GM23338 (cell line): ENCODE results near the gene ANO5. TPM values are rescaled to one million over a fixed set of nuclear protein-coding genes. Genes with fewer than 3 reads are reported as not detected.

ENCODE experiments used
- ATAC-seq: fragments of 200-7000 bp; cut with Tn5 transposase; 3 replicates; pipeline ENCODE4 v1.9.1; 2020
- DNase-seq: peaks from one replicate; pipeline ENCODE4 v3.0.0-alpha.2; 2015; ENCODE audit warnings: low spot score
- H2AFZ ChIP-seq: fragments of 200-600 bp; sonication (generic); 2 replicates; pipeline ENCODE4 v1.8.0; 2016; ENCODE audit warnings: antibody characterized with exemption, mild to moderate bottlenecking, moderate library complexity
- H3F3A ChIP-seq: fragments of 200-600 bp; sonication (generic); replicated peaks from 2 replicates; pipeline ENCODE4 v1.8.0; 2017; ENCODE audit warnings: antibody characterized with exemption, mixed run types, low read depth
- H3K27ac ChIP-seq: fragments of 200-600 bp; sonication (generic); 2 replicates; pipeline ENCODE4 v1.6.1; 2016; ENCODE audit warnings: low read depth
- H3K27me3 ChIP-seq: fragments of 200-600 bp; sonication (generic); 2 replicates; pipeline ENCODE4 v1.8.0; 2016; ENCODE audit warnings: mild to moderate bottlenecking, mixed run types, moderate library complexity; ENCODE audit not compliant: insufficient read depth
- H3K36me3 ChIP-seq: fragments of 200-600 bp; sonication (generic); 2 replicates; pipeline ENCODE4 v1.8.0; 2016; ENCODE audit warnings: mild to moderate bottlenecking; ENCODE audit not compliant: insufficient read depth
- H3K4me1 ChIP-seq: fragments of 200-600 bp; sonication (generic); 2 replicates; pipeline ENCODE4 v1.8.0; 2016; ENCODE audit warnings: mild to moderate bottlenecking, moderate library complexity; ENCODE audit not compliant: insufficient read depth
- H3K4me2 ChIP-seq: fragments of 200-600 bp; sonication (generic); 2 replicates; pipeline ENCODE4 v1.7.1; 2017; ENCODE audit warnings: mixed run types
- H3K4me3 ChIP-seq: fragments of 200-600 bp; sonication (generic); 2 replicates; pipeline ENCODE4 v1.6.1; 2016; ENCODE audit warnings: mixed run types
- H3K79me2 ChIP-seq: fragments of 200-600 bp; sonication (generic); replicated peaks from 2 replicates; pipeline ENCODE4 v1.8.0; 2017; ENCODE audit warnings: mild to moderate bottlenecking; ENCODE audit not compliant: insufficient read depth
- H3K9me2 ChIP-seq: fragments of 200-600 bp; sonication (generic); 2 replicates; pipeline ENCODE4 v1.8.0; 2017; ENCODE audit not compliant: insufficient read depth
- H4K20me1 ChIP-seq: fragments of 200-600 bp; sonication (generic); replicated peaks from 2 replicates; pipeline ENCODE4 v1.8.0; 2017; ENCODE audit warnings: mild to moderate bottlenecking; ENCODE audit not compliant: insufficient read depth
- H3K27ac Mint-ChIP-seq: 2 replicates; pipeline ENCODE4 v1.8.0; 2020; ENCODE audit warnings: inconsistent platforms, mild to moderate bottlenecking, moderate library complexity, mixed read lengths
- H3K27me3 Mint-ChIP-seq: 3 replicates; pipeline ENCODE4 v1.8.0; 2022; ENCODE audit warnings: low read depth, mild to moderate bottlenecking, moderate library complexity, mixed read lengths, inconsistent platforms; ENCODE audit not compliant: insufficient read depth, poor library complexity
- H3K36me3 Mint-ChIP-seq: 3 replicates; pipeline ENCODE4 v1.8.0; 2021; ENCODE audit warnings: low read depth, mild to moderate bottlenecking, inconsistent platforms, moderate library complexity, mixed read lengths
- H3K4me1 Mint-ChIP-seq: 3 replicates; pipeline ENCODE4 v1.8.0; 2020; ENCODE audit warnings: mild to moderate bottlenecking, inconsistent platforms, mixed read lengths
- H3K4me3 Mint-ChIP-seq: 3 replicates; pipeline ENCODE4 v1.8.0; 2021; ENCODE audit warnings: moderate library complexity, mild to moderate bottlenecking, inconsistent platforms, mixed read lengths
- H3K9me3 Mint-ChIP-seq: 3 replicates; pipeline ENCODE4 v1.8.0; 2020; ENCODE audit warnings: moderate library complexity, mild to moderate bottlenecking, inconsistent platforms, mixed read lengths
- CTCF ChIP-seq, 2 experiments: fragments of 200-600 bp in 1 of 2; sonication (generic) in 1 of 2; conservative IDR thresholded peaks; 2 replicates each; pipeline versions ENCODE4 v1.5.1 to v1.6.1; 2016 to 2017; ENCODE audit warnings: antibody characterized with exemption in 2 of 2, low read depth in 2 of 2, mild to moderate bottlenecking in 2 of 2, moderate library complexity in 1 of 2
- EZH2 ChIP-seq: fragments of 200-600 bp; sonication (generic); IDR thresholded peaks from one replicate; pipeline ENCODE4 v1.8.0; 2017; ENCODE audit warnings: antibody characterized with exemption, mild to moderate bottlenecking, low read depth; ENCODE audit not compliant: unreplicated experiment
- NANOG ChIP-seq: IDR thresholded peaks from 2 replicates; pipeline ENCODE4 v1.6.1; 2016; ENCODE audit warnings: antibody characterized with exemption, borderline replicate concordance
- POLR2AphosphoS5 ChIP-seq: IDR thresholded peaks from 2 replicates; pipeline ENCODE4 v1.6.1; 2016; ENCODE audit warnings: antibody characterized with exemption, low read depth
- REST ChIP-seq: IDR thresholded peaks from one replicate; pipeline ENCODE4 v1.6.1; 2018; ENCODE audit warnings: antibody characterized with exemption; ENCODE audit not compliant: unreplicated experiment
- ZNF331 ChIP-seq: fragments of 250-450 bp; sonication (Bioruptor Pico); IDR thresholded peaks from 2 replicates; pipeline ENCODE4 v1.5.0; 2020; ENCODE audit warnings: low read depth, mild to moderate bottlenecking, moderate library complexity
- ZNF462 ChIP-seq: fragments of 250-450 bp; sonication (Bioruptor Pico); IDR thresholded peaks from 2 replicates; pipeline ENCODE4 v1.5.0; 2020; ENCODE audit warnings: mild to moderate bottlenecking, moderate library complexity
- polyA plus RNA-seq: library from polyadenylated mRNA; unstranded; fragments of >200 nt; fragmentation: Nextera tagmentation; extraction: Ambion mirVana; gene quantifications from 2 replicates; pipeline ENCODE4 v1.2.1, GENCODE V29; 2016
- total RNA-seq: library from RNA; depleted of rRNA; stranded (reverse); fragments of >200 nt; shearing (Covaris generic); gene quantifications from 2 replicates; pipeline ENCODE4 v1.2.3, GENCODE V29; 2014

Gene ANO5
- total and polyA plus RNA-seq, 2 experiments from 2014 or later, result 1.8 to 8.3 TPM

DNA sequence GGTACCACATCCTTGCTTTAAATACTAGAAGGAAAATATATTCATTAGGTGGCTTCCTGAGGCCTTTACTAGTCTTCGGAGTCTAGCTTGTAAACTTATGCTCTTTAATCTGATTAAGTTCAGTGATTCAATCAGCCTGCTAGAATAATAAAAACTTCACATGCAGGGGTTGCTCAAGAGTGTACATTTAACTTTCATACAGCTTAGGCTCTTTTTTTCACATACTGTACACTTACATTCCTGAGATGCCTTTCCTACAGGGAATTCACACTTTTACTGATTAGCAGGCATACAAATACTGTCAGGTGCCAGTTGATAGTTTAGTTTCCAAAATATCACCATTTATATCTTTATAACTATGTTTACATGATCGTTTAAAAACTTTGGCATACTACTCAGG lies 3.2 kb upstream of the ANO5 start:
- Mint-ChIP-seq H3K36me3 (no peaks in the 10 kb centered on the region), H3K27ac (no peak overlapping the region)

GRCh38 chr11:22190827-22191463 lies 1.9 kb upstream of the ANO5 start:
- H3K27me3 ChIP-seq, result 0 out of 2 replicates have a peak, but pooled peaks cover 4% of the 10 kb centered on the region
- Mint-ChIP-seq H3K4me1 (peaks cover 29% of the 10 kb centered on the region; the same call in 2 of the 3 replicates), H3K36me3 (no peaks in the 10 kb centered on the region), H3K27ac (no peak overlapping the region), H3K9me3 (peaks cover 2% of the 10 kb centered on the region; the same call in 1 of the 3 replicates), H3K4me3 (no peak overlapping the region), H3K27me3 (peaks cover 4% of the 10 kb centered on the region)
- H4K20me1 ChIP-seq, result no peaks in the 10 kb centered on the region; the same call in 1 of the 2 replicates
- DNase-seq (no peak), ATAC-seq (no peak)
- TF ChIP-seq ZNF462 (CRISPR knock-in tag) (no peak), EZH2 (no peak), CTCF (conservative IDR thresholded peaks at IDR 0.05; ENCODE audit: low read depth in 2 of 2) (no peak), REST (no peak), NANOG (no peak)
- H3K4me1 ChIP-seq, result peaks cover 31% of the 10 kb centered on the region
- peak overlapping the region; percentile 100 for H2AFZ ChIP-seq
- no peak overlapping the region for H3K4me2 ChIP-seq
- H3K79me2 ChIP-seq, result peaks cover 18% of the 10 kb centered on the region
- 0 out of 2 replicates have a peak, but pooled peaks cover 3% of the 10 kb centered on the region for H3K9me2 ChIP-seq
- H3K27ac ChIP-seq, result no peak overlapping the region
- H3F3A ChIP-seq, result no peaks in the 10 kb centered on the region
- no peaks in the 10 kb centered on the region for H3K36me3 ChIP-seq
- no peak overlapping the region for H3K4me3 ChIP-seq

More for the DNA sequence above, 3.2 kb upstream of the ANO5 start:
- Histone ChIP-seq H2AFZ (no peak overlapping the region), H3K4me3 (no peak overlapping the region), H4K20me1 (no peaks in the 10 kb centered on the region), H3K27ac (no peak overlapping the region), H3K9me2 (0 out of 2 replicates have a peak, but pooled peaks cover 3% of the 10 kb centered on the region), H3K79me2 (peaks cover 7% of the 10 kb centered on the region), H3F3A (no peaks in the 10 kb centered on the region), H3K4me1 (peaks cover 29% of the 10 kb centered on the region), H3K36me3 (no peaks in the 10 kb centered on the region), H3K27me3 (0 out of 2 replicates have a peak, but pooled peaks cover 4% of the 10 kb centered on the region), H3K4me2 (no peak overlapping the region)
- TF ChIP-seq ZNF331 (CRISPR knock-in tag) (no peak), EZH2 (no peak), POLR2AphosphoS5 (no peak)
- H3K4me1 Mint-ChIP-seq, result peaks cover 27% of the 10 kb centered on the region; the same call in 2 of the 3 replicates
- no peak for DNase-seq
- no peak overlapping the region for H3K4me3 Mint-ChIP-seq
- peaks cover 4% of the 10 kb centered on the region for H3K27me3 Mint-ChIP-seq
- no peak for ATAC-seq
- H3K9me3 Mint-ChIP-seq, result peaks cover 2% of the 10 kb centered on the region; the same call in 1 of the 3 replicates
